PC-3 (cell line): ENCODE measurements around the gene HIBADH.

Experiments
- CTCF ChIP-seq: fragments of 300-600 bp; sonication (generic); conservative IDR thresholded peaks from 2 replicates; pipeline ENCODE4 v1.5.1; 2017; ENCODE audit warnings: antibody characterized with exemption, low read depth, mild to moderate bottlenecking, low read length
- EZH2 ChIP-seq: fragments of 300-600 bp; sonication (generic); IDR thresholded peaks from one replicate; pipeline ENCODE4 v1.6.1; 2017; ENCODE audit warnings: antibody characterized with exemption, mild to moderate bottlenecking, low read length; ENCODE audit not compliant: unreplicated experiment

GRCh38 chr7:27555670-27556069 is 107.0 kb downstream of the HIBADH start:
- no peak for TF ChIP-seq EZH2
- no peak for TF ChIP-seq CTCF
